ENCODE measurements around the gene ADORA1.
A peak's percentile ranks its signal among the peaks of the same experiment; 100 is the strongest.

Gene ADORA1

GRCh38 chr1:203127666-203128430 is at the start of gene ADORA1:
TSS of gene ADORA1 (plus strand) at chr1:203127726. CDS start at chr1:203128842, 1,116 bp downstream.
- peak within 1 kb of the TSS; percentile 63 to 73 for H3K4me3 ChIP-seq (ENCODE audit: low read length in 2 of 2)
- peaks cover 31% of the 10 kb centered on the region for H3K4me1 ChIP-seq (ENCODE audit: control insufficient read depth, insufficient read depth, low read length)
- no peaks in the 10 kb centered on the region for H3K36me3 ChIP-seq (ENCODE audit: control insufficient read depth in 2 of 2, insufficient read depth in 2 of 2, low read length in 2 of 2)
- peaks cover 28 to 32% of the 10 kb centered on the region in 2 donors for H3K27me3 ChIP-seq (ENCODE audit: control insufficient read depth in 1 of 2, insufficient read depth in 2 of 2, low read length in 2 of 2)
- H3K9me3 ChIP-seq (ENCODE audit: control insufficient read depth in 2 of 2, low read length in 2 of 2) = no peaks in the 10 kb centered on the region
- H3K9ac ChIP-seq (ENCODE audit: low read length in 2 of 2) = peak within 1 kb of the TSS in 1 of 2 donors; percentile 45
- no peak within 1 kb of the TSS for H3K27ac ChIP-seq (ENCODE audit: low read length)

DNA sequence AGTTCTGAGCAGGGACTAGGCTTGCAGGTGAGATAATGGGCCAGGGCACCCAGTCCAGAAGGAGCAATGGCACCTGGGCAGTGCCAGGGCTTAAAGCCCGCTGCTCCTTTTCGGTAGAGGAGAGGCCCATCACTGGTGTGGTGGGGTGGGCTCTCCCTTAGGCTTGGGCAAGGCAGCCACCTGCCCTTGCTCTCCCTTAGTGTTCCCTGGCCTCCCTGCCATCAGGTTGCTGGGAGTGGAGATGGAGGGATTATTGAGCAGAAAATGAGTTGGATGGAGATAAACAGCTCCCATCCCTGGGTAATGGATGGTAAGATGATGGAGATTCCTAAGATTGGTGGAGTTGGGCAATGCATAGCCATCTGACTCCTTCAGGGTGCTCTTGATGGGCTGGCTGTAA is 49.6 kb upstream of the ADORA1 start:
- H3K9ac ChIP-seq (ENCODE audit: low read length in 2 of 2) = no peak overlapping the region
- H3K36me3 ChIP-seq (ENCODE audit: control insufficient read depth in 2 of 2, insufficient read depth in 2 of 2, low read length in 2 of 2) = no peaks in the 10 kb centered on the region
- peaks cover 9 to 12% of the 10 kb centered on the region in 2 donors for H3K27me3 ChIP-seq (ENCODE audit: control insufficient read depth in 1 of 2, insufficient read depth in 2 of 2, low read length in 2 of 2)
- peaks cover 6% of the 10 kb centered on the region for H3K4me1 ChIP-seq (ENCODE audit: control insufficient read depth, insufficient read depth, low read length)
- no peaks in the 10 kb centered on the region for H3K9me3 ChIP-seq (ENCODE audit: control insufficient read depth in 2 of 2, low read length in 2 of 2)
- no peak overlapping the region for H3K4me3 ChIP-seq (ENCODE audit: low read length in 2 of 2)
- H3K27ac ChIP-seq (ENCODE audit: low read length) = no peak overlapping the region

DNA sequence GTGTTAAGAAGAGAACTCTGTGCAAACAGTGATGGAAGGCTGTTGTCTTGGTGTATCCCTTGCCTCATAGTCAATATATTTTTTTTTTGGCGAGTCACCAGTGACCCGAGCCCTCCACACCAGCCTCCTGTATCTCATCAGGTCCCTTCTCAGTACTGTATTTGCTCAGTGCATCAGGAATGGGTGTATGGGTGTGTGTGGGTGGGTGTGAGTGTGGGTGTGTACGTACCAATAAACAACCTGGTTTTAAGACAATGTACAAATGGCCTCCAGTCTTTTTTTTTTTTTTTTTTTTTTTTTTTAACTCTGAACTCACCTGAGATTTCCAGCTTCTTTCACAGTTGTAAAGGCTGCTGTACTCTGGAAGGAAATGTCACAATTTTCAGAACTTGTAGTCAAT is 49.0 kb upstream of the ADORA1 start:
- no peak overlapping the region for H3K27ac ChIP-seq (ENCODE audit: low read length)
- H3K27me3 ChIP-seq (ENCODE audit: control insufficient read depth in 1 of 2, insufficient read depth in 2 of 2, low read length in 2 of 2) = peaks cover 9 to 12% of the 10 kb centered on the region in 2 donors
- no peak overlapping the region for H3K4me3 ChIP-seq (ENCODE audit: low read length in 2 of 2)
- peaks cover 6% of the 10 kb centered on the region for H3K4me1 ChIP-seq (ENCODE audit: control insufficient read depth, insufficient read depth, low read length)
- no peaks in the 10 kb centered on the region for H3K36me3 ChIP-seq (ENCODE audit: control insufficient read depth in 2 of 2, insufficient read depth in 2 of 2, low read length in 2 of 2)
- H3K9me3 ChIP-seq (ENCODE audit: control insufficient read depth in 2 of 2, low read length in 2 of 2) = no peaks in the 10 kb centered on the region
- no peak overlapping the region for H3K9ac ChIP-seq (ENCODE audit: low read length in 2 of 2)

DNA sequence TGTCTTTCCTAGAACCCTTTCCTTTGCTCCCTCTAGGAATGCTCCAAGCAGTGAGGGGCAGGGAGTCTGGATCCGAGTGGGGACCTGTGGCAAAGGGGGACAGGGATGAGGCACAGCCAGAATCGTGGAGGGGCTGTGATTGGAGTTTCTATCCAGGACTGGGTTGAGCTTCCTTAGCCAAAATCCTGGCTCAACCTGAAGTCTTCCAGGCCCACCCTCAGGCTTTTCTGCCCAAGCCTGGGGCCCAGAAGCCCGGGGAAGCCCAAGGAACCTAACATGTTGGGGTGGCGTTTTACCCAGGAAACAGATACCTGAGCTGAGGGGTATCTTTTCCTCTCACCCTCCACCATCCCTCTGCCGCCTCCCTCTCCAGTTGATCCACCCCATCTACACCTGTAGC is 47.1 kb upstream of the ADORA1 start:
- no peak overlapping the region for H3K27ac ChIP-seq (ENCODE audit: low read length)

DNA sequence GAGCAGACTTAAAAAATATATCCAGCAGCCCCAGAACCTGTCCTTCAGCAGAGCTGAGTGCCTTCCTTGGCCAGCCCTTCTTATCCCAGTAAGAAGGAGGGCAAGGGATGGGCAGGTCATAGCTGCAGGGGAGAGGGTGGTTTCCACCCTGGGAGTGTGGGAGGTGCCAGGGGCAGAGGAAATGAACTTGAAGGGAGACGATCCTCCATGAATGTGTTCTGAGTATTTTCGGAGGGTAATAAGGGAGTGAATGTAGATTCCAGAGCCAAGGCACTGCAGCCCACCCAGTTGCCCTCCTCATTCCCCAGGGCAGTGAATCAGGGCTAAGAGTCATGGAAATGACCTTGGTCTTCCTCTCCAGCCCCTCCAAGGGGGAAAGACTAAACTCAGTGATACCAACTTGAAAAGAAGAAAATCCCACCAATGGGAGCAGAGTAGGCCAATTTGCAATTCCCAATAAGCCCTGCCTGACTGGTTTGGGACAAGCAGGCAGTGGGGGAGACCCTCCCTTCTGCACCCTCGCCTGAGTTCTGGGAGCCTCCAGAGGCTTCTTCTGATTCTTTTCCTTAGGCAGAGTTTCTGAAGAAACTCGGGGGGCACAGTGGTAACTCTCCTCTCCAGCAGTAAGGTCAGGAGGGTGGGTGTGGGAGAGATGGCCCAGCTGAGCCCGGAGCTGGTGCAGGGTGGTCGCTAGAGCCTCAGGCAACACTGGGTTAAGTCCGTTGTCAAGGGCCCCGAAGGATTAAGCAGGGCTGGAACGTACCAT is 45.9 kb upstream of the ADORA1 start:
- no peak overlapping the region for H3K4me3 ChIP-seq (ENCODE audit: low read length in 2 of 2)
- no peaks in the 10 kb centered on the region for H3K4me1 ChIP-seq (ENCODE audit: control insufficient read depth, insufficient read depth, low read length)

More for the DNA sequence above, 47.1 kb upstream of the ADORA1 start:
- Histone ChIP-seq H3K27me3 (ENCODE audit: control insufficient read depth in 1 of 2, insufficient read depth in 2 of 2, low read length in 2 of 2) (peaks cover 9 to 14% of the 10 kb centered on the region in 2 donors), H3K4me3 (ENCODE audit: low read length in 2 of 2) (no peak overlapping the region), H3K36me3 (ENCODE audit: control insufficient read depth in 2 of 2, insufficient read depth in 2 of 2, low read length in 2 of 2) (no peaks in the 10 kb centered on the region), H3K9me3 (ENCODE audit: control insufficient read depth in 2 of 2, low read length in 2 of 2) (no peaks in the 10 kb centered on the region), H3K9ac (ENCODE audit: low read length in 2 of 2) (no peak overlapping the region), H3K4me1 (ENCODE audit: control insufficient read depth, insufficient read depth, low read length) (peaks cover 5% of the 10 kb centered on the region)

GRCh38 chr1:203082231-203082505 is 45.4 kb upstream of the ADORA1 start:
- no peaks in the 10 kb centered on the region for H3K9me3 ChIP-seq (ENCODE audit: control insufficient read depth in 2 of 2, low read length in 2 of 2)
- peaks cover 6 to 7% of the 10 kb centered on the region in 2 donors for H3K27me3 ChIP-seq (ENCODE audit: control insufficient read depth in 1 of 2, insufficient read depth in 2 of 2, low read length in 2 of 2)
- H3K4me3 ChIP-seq (ENCODE audit: low read length in 2 of 2) = no peak overlapping the region
- no peak overlapping the region for H3K9ac ChIP-seq (ENCODE audit: low read length in 2 of 2)
- no peaks in the 10 kb centered on the region for H3K4me1 ChIP-seq (ENCODE audit: control insufficient read depth, insufficient read depth, low read length)
- no peak overlapping the region for H3K27ac ChIP-seq (ENCODE audit: low read length)
- no peaks in the 10 kb centered on the region for H3K36me3 ChIP-seq (ENCODE audit: control insufficient read depth in 2 of 2, insufficient read depth in 2 of 2, low read length in 2 of 2)

More for the DNA sequence above, 45.9 kb upstream of the ADORA1 start:
- H3K27me3 ChIP-seq (ENCODE audit: control insufficient read depth in 1 of 2, insufficient read depth in 2 of 2, low read length in 2 of 2) = peaks cover 6 to 9% of the 10 kb centered on the region in 2 donors
- no peak overlapping the region for H3K9ac ChIP-seq (ENCODE audit: low read length in 2 of 2)
- no peaks in the 10 kb centered on the region for H3K36me3 ChIP-seq (ENCODE audit: control insufficient read depth in 2 of 2, insufficient read depth in 2 of 2, low read length in 2 of 2)
- H3K27ac ChIP-seq (ENCODE audit: low read length) = no peak overlapping the region
- H3K9me3 ChIP-seq (ENCODE audit: control insufficient read depth in 2 of 2, low read length in 2 of 2) = no peaks in the 10 kb centered on the region

- Histone ChIP-seq H3K9ac (ENCODE audit: low read length in 2 of 2) (no peak overlapping the region), H3K4me3 (ENCODE audit: low read length in 2 of 2) (no peak overlapping the region), H3K4me1 (ENCODE audit: control insufficient read depth, insufficient read depth, low read length) (no peaks in the 10 kb centered on the region), H3K27me3 (ENCODE audit: control insufficient read depth in 1 of 2, insufficient read depth in 2 of 2, low read length in 2 of 2) (peaks cover 6 to 7% of the 10 kb centered on the region in 2 donors), H3K9me3 (ENCODE audit: control insufficient read depth in 2 of 2, low read length in 2 of 2) (no peaks in the 10 kb centered on the region), H3K36me3 (ENCODE audit: control insufficient read depth in 2 of 2, insufficient read depth in 2 of 2, low read length in 2 of 2) (no peaks in the 10 kb centered on the region), H3K27ac (ENCODE audit: low read length) (no peak overlapping the region)
These were observed 44.7 kb upstream of the ADORA1 start for GRCh38 chr1:203082571-203083462.

- Histone ChIP-seq H3K4me3 (ENCODE audit: low read length in 2 of 2) (no peak overlapping the region), H3K36me3 (ENCODE audit: control insufficient read depth in 2 of 2, insufficient read depth in 2 of 2, low read length in 2 of 2) (no peaks in the 10 kb centered on the region), H3K27me3 (ENCODE audit: control insufficient read depth in 1 of 2, insufficient read depth in 2 of 2, low read length in 2 of 2) (peaks cover 6 to 7% of the 10 kb centered on the region in 2 donors), H3K4me1 (ENCODE audit: control insufficient read depth, insufficient read depth, low read length) (no peaks in the 10 kb centered on the region), H3K9me3 (ENCODE audit: control insufficient read depth in 2 of 2, low read length in 2 of 2) (no peaks in the 10 kb centered on the region), H3K27ac (ENCODE audit: low read length) (no peak overlapping the region), H3K9ac (ENCODE audit: low read length in 2 of 2) (no peak overlapping the region)
These were observed 44.0 kb upstream of the ADORA1 start for GRCh38 chr1:203083463-203083921.

DNA sequence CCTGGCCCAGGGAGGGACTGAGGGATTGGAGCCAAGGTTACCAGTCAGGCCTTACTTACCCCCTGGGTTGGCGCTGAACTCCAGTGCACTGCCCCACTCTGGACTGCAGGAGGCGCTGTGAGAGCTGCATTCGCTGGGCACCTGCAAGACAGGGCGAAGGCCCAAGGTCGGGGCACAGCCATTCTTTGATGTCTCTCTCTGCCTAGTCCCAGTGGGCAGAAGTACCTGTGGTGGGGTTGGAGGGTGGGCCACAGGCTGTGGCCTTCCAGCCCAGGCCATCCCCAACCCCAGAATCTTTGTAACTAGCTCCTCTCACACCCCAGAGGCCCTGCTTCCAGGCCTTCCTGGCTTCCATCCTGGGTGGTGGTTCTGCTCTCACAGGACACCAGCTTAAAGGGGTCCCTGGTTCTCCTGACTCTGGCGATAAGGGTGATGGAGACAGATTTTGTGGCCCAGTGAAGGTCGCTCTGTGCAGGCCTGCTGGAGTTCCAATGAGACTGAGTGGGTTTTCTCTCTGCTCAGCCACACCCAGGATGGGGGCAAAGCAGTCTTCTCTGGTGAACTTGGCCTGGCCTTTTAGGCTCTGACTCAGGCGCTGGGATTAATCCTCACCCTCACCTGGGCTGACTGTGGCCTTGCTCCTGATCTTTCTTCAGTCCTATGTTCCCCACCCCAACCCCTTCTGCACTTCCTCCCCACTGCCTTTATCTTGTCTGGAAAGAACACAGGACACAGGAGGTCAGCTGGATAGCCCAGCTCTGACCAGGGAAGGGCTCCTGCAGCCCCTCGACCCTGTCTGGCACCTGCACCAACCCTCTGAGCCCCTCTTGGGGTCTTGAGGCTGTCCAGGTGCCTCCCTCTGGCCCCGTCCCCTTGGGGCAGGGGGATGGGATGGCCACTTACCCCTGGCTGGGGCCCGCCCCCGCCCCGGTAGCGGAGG is 42.7 kb upstream of the ADORA1 start:
- H3K27ac ChIP-seq (ENCODE audit: low read length) = no peak overlapping the region
- no peaks in the 10 kb centered on the region for H3K4me1 ChIP-seq (ENCODE audit: control insufficient read depth, insufficient read depth, low read length)
- H3K27me3 ChIP-seq (ENCODE audit: control insufficient read depth in 1 of 2, insufficient read depth in 2 of 2, low read length in 2 of 2) = peaks cover 6 to 7% of the 10 kb centered on the region in 2 donors
- no peak overlapping the region for H3K9ac ChIP-seq (ENCODE audit: low read length in 2 of 2)
- no peaks in the 10 kb centered on the region for H3K36me3 ChIP-seq (ENCODE audit: control insufficient read depth in 2 of 2, insufficient read depth in 2 of 2, low read length in 2 of 2)
- H3K4me3 ChIP-seq (ENCODE audit: low read length in 2 of 2) = no peak overlapping the region
- H3K9me3 ChIP-seq (ENCODE audit: control insufficient read depth in 2 of 2, low read length in 2 of 2) = no peaks in the 10 kb centered on the region

Data from stomach smooth muscle (tissue), 2 donors.